Stimulated activated CD8-positive, alpha-beta memory T cell treated with anti-CD3 and anti-CD28 coated beads, Interleukin-12 subunit alpha, Interleukin-12 subunit beta, amount 100 ng/mL, for 24 hours (primary cell): ENCODE results near the gene LAMA1.
"Not testable (repeated sequence)": the region's sequence is repeated elsewhere in the genome, so short reads cannot be mapped to it uniquely, and the experiment has no call there.

Source experiments
- DNase-seq: peaks from one replicate; pipeline ENCODE4 v3.0.0-alpha.2; 2020; ENCODE audit errors: extremely low read depth

LAMA1 gene

GRCh38 chr18:6949800-6950586 is 167.6 kb downstream of the LAMA1 start:
- DNase-seq = no peak

- no peak for DNase-seq
These were observed 169.1 kb downstream of the LAMA1 start for GRCh38 chr18:6948281-6949055.

- DNase-seq = no peak
These were observed 170.1 kb downstream of the LAMA1 start for GRCh38 chr18:6947338-6948030.

- no peak for DNase-seq
These were observed 174.5 kb downstream of the LAMA1 start for GRCh38 chr18:6943143-6943542.

- no peak for DNase-seq
These were observed 174.9 kb downstream of the LAMA1 start for GRCh38 chr18:6942742-6943141.

- no peak for DNase-seq
These were observed 175.6 kb downstream of the LAMA1 start for GRCh38 chr18:6941996-6942395.

- no peak for DNase-seq
These were observed 177.1 kb downstream of the LAMA1 start for GRCh38 chr18:6940451-6940850.

- DNase-seq = no peak
These were observed 177.6 kb downstream of the LAMA1 start for GRCh38 chr18:6939972-6940371.

- not testable (repeated sequence) for DNase-seq
These were observed 179.2 kb downstream of the LAMA1 start for GRCh38 chr18:6938403-6938802.

- no peak for DNase-seq
These were observed 179.6 kb downstream of the LAMA1 start for GRCh38 chr18:6938003-6938402.

- DNase-seq = no peak
These were observed 182.7 kb downstream of the LAMA1 start for GRCh38 chr18:6934859-6935258.

- no peak for DNase-seq
These were observed 188.1 kb downstream of the LAMA1 start for GRCh38 chr18:6929370-6930102.

- DNase-seq = no peak
These were observed 189.2 kb downstream of the LAMA1 start for GRCh38 chr18:6928359-6928758.

GRCh38 chr18:6927153-6927552 is 190.4 kb downstream of the LAMA1 start:
- DNase-seq = no peak

GRCh38 chr18:6923220-6923619 is 194.4 kb downstream of the LAMA1 start:
- no peak for DNase-seq

GRCh38 chr18:6921571-6921970 is 196.0 kb downstream of the LAMA1 start:
- no peak for DNase-seq

- no peak for DNase-seq
These were observed 197.3 kb downstream of the LAMA1 start for GRCh38 chr18:6920099-6920955.

GRCh38 chr18:6917072-6917471 is 200.5 kb downstream of the LAMA1 start:
- DNase-seq = no peak

- DNase-seq = no peak
These were observed 216.2 kb downstream of the LAMA1 start for GRCh38 chr18:6901286-6901926.

GRCh38 chr18:6891788-6892187 is 225.8 kb downstream of the LAMA1 start:
- DNase-seq = no peak
